GM18511 (cell line): ENCODE results near the gene AMPD2.
A peak's percentile ranks its signal among the peaks of the same experiment; 100 is the strongest.

Source experiments
- ATAC-seq: cut with Tn5 transposase; IDR thresholded peaks from one replicate; pipeline ENCODE4 v1.9.1; 2021; ENCODE audit warnings: mild to moderate bottlenecking, moderate library complexity; ENCODE audit not compliant: unreplicated experiment

The AMPD2 gene

DNA sequence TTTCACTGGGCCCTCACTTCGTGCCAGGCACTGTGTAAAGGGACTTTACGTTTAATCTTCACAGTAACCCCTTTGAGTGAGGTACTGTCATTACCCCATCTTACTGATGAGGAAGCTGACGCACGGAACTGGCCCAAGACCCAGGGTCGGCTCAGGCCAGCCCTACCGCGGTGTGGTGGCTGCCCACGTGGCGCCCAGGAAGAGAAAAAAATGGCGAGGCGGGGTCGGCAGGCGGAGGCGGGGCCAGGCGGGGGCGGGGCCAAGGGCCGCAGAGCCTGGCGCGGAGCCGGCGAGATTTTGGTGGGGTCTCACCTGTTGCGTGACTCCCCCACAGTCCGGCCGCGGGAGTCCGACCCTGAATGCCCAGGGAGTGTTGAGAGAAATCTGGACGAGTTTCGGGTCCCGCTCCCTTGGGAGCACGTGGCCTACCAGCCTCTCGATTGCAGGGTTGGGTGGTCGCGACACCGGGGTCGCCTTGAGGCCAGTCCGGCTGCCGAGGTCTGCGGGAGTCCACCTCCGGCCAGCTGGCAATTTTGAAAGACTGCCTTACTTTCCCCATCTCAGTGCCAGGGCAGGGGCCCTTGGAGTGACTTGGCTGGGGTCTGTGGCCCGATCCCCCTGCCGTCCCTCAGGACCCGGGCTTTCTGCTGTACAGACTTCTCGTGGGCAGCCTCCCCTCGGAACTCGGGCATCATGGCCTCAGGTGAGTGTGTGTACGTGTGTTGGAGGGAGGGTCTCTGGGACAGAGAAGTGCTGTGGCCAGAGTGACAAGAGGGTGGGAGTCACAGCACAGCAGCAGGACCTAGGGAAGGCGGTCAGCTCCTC is at the start of gene AMPD2, which contains the start of gene GNAT2:
Gene AMPD2 (plus strand): TSS at position 262 of the 825 bp plus-strand sequence. CDS start 1,339 bp downstream, outside the sequence.
Gene GNAT2 (minus strand): TSS at position 41 of the 825 bp plus-strand sequence. CDS start 6,746 bp downstream, outside the sequence.
- peak; percentile 58 for ATAC-seq

DNA sequence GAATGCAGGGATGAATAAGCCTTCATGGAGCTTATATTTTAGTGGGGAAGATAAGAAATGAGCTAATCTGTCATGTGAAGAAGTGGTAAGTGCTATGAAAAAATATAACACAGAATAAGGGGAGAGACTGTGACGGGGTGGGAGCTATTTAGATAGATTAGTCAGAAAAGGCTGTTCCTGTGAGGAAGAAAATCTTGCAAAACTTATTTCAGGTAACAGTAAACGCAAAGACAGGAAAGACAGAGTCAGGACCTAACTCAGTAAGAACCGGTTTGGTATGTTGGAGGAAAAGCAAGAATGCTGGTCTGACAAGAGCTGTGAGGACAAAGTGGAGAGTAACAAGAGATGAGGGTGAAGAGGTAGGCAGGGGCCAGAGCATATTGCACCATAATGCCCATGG is 49.2 kb upstream of the AMPD2 start:
- ATAC-seq, result no peak

DNA sequence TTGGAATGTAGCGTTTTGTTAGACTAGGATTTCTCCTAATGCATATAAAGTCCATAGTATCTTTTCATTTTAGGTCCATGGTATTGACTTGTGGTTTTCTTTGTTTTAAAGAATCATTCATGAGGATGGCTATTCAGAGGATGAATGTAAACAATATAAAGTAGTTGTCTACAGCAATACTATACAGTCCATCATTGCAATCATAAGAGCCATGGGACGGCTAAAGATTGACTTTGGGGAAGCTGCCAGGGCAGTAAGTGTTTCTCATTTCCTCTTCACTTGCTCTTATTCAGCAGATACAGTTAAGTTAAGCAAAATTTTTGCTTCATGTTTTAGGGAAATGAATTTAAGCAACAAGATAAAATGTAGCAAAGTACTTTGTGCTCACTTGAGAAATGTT is 45.9 kb upstream of the AMPD2 start:
- ATAC-seq, result no peak

DNA sequence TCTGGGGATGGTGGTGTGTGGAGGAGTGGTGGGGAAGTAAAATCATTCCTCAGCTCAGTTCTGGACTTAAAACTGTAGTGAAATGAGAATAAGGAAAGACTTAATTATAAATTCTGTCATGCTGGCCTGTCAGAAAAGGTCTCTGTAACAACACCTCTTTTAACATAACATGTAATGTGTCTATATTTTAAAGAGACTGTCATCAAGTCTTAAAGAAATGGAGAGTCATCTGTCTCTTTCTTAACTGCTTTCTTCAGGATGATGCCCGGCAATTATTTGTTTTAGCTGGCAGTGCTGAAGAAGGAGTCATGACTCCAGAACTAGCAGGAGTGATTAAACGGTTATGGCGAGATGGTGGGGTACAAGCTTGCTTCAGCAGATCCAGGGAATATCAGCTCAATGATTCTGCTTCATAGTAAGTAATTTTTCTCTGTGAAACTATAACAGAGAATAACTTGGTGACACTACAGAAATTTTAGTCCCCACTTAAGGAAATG is 40.6 kb upstream of the AMPD2 start:
- ATAC-seq, result no peak

DNA sequence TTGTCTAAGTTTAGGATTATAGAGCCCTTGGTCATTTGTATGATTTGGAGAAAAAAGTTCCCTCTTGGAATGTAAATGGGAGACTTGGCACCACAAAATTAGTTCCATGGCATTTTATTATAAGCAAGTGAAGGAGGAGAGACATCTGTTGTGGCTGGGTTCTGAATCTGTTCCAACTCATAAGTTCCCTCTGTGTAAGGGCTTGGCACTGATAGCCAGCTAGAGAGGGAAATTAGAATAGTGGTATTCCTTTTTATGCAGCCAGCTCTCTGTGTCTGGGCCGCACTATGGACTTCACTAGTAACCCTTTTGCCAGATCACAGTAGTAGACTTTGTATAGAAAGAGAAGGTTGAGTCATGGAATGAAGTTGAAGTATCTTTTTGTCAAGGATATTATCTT is 40.1 kb upstream of the AMPD2 start:
- ATAC-seq, result no peak

DNA sequence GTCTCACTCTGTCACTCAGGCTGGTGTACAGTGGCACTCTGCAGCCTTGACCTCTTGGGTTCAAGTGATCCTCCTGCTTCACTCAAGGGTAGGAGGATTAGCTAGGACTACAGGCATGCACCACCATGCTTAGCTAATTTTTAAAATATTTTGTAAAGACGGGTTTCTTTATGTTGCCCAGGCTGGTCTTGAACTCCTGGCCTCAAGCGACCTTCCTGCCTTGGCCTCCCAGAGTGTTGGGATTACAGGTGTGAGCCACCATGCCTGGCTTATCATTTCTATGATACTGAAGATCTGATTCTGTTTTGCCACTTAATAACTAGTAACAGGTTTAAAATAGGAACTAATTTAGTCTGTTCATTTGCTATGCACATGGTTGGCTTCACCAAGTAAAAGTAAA is 37.6 kb upstream of the AMPD2 start:
- ATAC-seq, result no peak

DNA sequence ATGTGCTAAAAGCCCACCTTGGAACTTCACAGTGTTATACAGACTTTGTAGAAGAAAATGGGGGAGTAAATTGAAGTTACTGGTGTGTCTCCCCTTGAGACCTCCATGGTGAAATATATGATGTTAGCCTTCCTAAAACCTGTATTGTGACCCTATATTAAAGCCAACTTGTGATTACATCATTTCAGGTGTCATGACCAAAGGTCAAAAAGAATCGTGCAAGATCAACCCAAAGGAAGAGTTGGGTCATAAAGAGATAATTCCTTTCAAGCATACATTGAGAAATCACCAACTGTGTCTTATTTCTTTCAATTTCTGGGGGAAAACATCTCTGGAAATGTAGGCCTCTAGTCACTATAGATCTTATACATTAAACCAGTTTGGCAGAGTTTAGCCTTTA is 34.9 kb upstream of the AMPD2 start:
- ATAC-seq, result no peak

DNA sequence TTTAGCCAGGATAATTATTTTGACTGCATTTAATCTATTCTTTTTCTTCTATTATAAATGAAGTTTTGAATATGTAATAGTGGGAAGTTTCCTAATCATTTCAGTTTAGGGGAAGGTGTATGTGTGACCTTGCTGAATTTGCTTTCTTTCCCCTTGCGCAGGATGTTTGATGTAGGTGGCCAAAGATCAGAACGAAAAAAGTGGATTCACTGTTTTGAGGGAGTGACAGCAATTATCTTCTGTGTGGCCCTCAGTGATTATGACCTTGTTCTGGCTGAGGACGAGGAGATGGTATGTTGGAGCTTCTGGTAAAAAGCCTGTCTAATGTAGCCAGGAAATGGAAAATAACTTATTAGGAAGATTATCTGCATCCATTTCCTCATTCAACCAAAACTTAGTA is 33.6 kb upstream of the AMPD2 start:
- ATAC-seq, result no peak

DNA sequence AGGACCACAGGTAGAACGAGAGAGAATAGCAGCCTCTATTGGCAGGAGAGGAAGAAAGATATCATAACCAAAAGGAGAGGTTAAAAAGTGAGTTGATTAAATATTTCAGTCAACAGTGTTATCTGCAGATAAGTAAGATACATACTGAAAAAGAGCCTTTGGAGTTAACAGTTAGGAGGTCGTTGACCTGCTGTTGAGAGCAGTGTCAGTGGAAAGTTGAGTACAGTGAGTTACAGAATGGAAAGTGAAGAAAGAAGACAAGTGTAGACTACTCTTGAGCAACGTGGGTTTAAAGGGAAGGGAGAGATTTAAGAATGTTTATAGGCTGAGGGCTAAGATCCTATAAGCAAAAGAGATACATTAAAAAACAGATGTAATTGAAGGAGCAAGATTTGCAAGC is 30.5 kb upstream of the AMPD2 start:
- no peak for ATAC-seq

DNA sequence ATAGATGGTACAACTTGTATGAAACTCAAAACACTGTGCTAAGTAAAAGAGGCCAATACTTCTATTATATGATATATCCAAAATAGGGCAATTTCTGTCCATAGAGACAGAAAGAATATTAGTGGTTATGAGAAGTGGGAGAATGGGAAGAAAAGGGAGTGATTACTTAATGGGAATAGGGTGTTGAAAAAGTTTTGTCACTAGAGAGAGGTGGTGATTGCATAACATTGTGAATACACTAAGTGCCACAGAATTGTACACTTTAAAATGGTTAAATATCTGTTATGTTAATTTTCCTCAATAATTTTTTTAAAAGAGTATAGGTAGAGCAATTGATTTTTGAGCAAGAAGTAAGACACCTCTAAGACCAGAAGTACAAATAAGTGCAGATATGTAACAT is 30.0 kb upstream of the AMPD2 start:
- no peak for ATAC-seq

DNA sequence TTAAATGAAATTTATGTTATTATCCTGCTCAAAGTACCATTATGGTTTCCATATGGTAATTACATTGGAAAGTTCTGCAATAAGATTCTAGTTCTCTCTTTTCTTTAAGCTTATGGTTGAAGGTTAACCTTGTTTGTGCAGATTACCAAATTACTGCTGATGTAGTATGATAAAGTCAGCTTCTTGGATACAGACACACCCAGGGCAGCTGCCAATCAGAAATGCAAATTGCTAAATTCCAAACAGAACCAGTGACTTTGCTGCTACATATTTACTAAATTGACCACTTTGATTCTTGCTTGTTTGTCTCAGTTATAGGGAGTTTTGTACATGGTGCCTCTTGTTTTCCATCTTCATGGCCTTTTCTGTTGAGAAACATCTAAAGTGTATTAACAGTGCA is 26.7 kb upstream of the AMPD2 start:
- ATAC-seq, result no peak

DNA sequence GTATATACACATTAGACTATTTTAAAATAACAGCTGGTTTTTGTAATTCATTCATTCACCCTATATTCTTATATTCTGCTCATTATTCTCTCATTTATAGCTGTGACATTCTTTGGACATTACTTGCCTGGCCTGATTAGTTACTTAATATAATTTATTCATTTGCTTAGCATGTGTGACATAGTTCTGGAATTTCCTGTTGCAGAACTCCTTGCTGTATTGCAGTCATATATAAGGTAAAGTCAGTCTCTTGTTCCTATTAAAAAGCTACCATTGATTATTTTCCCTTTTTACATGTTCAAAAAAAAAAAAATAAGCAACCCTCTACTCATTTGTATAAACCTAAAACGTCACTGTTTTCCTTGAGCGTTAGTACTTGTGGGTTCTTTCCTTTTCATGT is 24.1 kb upstream of the AMPD2 start:
- ATAC-seq, result no peak

DNA sequence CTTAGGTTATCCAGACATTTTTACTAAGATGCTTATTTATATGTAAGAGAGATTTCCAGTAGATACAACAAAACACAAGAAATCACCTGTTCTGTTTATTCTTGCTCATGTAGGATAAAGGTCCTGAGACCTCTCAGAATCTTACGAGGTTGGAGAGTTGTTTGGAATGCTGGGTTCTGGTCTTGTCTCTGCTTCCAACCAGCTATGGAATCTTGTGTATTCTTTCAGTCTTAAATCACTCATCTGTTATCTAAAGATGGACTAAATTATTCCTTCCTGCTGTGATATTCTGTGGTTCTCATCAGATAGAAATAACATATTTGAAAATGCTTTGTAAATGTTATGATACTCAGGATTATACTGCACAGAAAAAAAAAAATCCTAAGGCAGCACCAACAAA is 21.5 kb upstream of the AMPD2 start:
- ATAC-seq, result no peak

DNA sequence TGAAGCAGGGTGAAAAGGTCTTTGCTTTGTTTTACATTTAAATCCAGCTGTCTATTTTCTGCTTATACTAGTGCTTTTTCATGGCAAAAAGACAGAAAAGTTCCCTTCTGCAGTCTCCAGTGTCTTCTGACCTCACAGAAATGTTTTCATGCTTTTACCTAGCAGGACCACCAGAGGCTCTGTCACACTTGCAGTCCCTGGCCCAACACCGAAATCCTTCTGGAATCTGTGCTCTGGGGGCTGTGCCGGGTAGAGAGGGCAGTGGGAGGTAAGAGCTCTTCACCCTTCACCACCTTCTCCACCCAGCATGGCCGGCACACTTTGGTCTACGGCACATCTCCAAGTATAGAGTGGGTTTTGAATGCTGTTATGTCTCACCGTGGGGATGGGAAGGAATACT is 21.0 kb upstream of the AMPD2 start:
- no peak for ATAC-seq

DNA sequence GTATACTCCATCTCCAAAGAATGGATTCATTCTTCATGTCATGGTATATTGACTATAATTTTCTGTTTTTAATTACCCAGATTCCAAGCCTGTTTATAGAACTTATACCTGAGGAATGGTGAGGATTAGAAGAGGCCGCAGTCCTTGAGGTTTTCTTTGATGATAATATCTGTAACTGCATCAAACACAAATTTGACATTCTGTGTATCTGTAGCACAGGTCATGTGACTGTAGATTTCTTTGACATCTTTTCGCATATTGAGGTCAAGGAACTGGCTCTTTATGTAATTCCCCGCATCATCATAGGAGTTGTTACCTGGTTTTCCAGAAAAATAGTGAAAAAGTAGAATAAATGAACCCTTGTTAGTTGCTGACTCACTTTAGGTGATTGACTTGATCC is 16.4 kb upstream of the AMPD2 start:
- no peak for ATAC-seq

DNA sequence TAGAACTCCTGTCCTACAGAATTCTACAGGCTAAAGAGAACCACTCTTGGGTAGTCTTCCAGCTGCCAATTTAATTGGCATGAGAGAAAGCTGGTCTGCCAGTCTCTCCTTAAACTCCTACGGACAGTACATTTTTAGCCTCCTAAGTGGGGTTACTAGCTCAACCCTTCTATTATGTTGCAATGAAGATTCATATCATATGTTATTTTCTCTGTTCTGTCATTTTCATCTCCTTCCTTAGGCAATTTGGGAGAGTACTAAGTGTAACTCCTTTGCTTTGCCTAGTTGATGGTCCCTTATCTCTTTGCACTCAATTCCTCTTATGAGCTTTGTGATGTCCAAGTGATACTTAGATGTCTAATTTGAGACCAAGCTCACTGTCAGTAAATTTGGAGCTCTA is 14.3 kb upstream of the AMPD2 start:
- ATAC-seq, result no peak

DNA sequence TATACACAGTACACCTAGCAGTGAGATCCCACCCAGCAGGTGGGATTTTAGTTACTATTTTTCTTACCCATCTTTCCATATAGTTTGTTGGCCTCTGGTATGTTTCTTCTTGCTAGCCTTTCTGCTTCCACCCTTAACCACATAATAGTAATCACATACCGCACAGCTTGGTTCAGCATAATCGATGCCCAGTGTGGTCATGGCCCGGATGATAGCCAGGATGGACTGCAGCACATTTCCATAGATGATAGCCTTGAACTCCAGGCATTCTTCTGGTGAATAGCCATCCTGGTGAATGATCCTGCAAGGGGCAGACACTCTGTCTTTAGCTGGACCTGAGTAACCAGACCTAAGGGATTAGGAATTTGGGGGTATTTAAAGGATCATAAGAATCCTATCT is 9.8 kb upstream of the AMPD2 start:
- no peak for ATAC-seq

DNA sequence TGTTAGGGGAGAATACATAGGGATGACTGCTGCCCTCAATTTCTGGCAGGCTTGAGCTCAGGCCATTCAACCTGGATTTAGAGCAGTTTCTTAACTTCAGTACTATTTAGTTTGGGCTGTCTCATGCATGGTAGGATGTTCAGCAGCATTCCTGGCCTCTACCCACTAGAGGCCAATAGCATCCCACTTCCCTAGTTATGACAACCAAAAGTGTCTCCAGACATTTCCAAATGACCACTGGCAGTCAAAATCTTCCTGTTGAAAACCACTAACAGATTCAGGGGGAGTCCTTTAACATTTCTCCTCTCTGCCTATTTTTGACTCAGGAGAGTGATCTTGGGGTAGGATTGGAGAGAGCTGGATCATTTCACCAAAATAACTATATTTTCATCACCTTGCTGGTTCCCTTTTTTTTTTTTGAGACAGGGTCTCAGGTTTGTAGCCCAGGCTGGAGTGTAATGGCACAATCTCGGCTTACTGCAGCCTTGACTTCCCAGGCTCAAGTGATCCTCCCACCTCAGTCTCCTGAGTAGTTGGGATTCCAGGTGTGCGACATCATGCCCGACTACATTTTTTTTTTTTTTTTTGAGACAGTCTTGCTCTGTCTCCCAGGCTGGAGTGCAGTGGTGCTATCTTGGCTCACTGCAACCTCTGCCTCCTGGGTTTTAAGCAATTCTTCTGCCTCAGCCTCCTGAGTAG is 8.9 kb upstream of the AMPD2 start:
- ATAC-seq, result no peak

DNA sequence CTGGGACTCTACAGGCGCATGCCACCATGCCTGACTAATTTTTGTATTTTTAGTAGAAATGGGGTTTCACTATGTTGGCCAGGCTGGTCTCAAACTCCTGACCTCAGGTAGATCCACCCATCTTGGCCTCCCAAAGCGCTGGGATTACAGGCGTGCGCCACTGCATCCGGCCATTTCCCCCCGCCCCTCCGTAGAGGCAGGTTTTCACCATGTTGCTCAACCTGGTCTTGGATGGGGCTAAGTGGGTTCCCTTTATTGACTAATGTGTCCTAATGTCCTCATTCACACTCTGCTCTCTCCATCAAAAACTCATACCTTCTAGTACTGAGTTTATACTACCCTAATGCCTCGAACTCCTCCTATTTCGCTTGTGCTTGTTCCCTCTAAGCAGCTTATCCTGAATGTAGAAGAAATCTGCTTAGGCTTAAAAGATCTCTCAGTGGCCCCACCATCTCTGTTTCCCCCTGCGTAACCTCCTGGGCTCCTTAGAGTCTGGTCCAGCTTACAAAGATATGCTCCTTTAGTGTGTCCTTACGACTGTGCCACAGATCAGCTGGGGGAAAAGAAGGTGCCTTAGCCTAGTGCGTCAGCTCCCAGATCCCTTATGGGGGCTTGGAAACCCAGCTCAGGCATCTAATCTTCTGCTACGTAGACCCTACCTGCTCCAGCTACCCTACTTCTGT is 8.2 kb upstream of the AMPD2 start:
- ATAC-seq, result no peak

DNA sequence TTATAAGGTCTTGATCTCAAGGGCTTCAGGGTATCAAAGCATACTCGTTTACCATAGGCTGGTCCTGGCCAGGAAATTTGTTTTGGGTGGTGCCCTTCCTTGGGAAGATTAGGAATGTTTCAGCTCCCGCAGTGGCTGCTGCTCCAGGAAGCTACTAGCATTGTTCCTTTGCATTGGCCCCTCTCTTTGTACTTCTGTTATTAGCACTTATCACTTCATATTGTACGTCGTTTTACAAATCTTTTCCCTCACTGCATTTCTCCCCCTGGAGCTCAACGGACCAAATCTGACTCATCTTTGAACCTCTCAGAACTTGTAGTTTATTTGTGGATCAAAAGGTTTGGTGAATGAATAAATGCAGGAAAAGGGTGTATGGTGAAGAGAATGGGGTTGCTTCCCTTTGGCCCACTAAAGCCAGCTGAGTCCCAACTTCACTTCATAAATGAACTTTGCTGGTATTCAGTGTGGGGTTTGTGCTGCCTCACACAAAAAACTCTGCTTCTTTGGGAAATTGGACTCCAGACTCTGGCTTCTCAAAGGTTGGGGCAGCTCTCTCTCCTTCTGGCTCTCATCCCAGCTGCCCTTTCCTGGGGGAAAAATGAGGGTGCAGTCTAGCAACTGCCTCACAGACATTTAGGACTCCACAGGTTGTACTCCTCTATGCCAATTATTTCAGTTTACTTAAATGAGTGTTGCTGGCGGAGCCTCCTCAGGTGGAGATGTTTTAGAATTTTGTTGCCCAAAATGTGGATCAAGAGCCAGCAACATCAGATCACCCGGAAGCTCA is 6.1 kb upstream of the AMPD2 start:
- no peak for ATAC-seq

DNA sequence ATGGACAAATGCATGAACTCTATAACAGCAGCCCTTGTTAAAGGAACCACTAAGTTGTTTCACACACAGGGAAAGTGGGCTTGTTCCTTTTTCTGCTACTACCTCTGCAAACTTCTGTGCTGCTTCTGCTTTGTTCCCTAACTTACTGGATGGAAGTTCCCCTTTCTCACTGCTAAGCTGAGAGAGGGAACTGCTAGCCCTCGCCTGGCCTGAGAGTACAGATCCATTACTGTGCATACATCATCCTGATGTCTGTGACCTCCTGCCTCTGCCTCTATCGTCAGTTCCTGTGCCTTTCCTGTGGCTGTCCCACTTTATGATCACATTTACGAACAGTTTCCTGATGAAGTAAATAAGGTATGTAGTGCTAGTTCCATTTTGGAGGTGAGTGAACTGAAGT is 3.8 kb upstream of the AMPD2 start:
- ATAC-seq, result no peak
